Measurements from ENCODE around the gene PGF. TPM values are rescaled to one million over a fixed set of nuclear protein-coding genes. Genes with fewer than 3 reads are reported as not detected.

The PGF gene
- total and polyA plus RNA-seq, 2 of the 13 experiments (the other 11 are each of a cell fraction or from before 2014, with no cell fraction given), result 10.7 to 27.5 TPM

- TF ChIP-seq, protein P1, sequence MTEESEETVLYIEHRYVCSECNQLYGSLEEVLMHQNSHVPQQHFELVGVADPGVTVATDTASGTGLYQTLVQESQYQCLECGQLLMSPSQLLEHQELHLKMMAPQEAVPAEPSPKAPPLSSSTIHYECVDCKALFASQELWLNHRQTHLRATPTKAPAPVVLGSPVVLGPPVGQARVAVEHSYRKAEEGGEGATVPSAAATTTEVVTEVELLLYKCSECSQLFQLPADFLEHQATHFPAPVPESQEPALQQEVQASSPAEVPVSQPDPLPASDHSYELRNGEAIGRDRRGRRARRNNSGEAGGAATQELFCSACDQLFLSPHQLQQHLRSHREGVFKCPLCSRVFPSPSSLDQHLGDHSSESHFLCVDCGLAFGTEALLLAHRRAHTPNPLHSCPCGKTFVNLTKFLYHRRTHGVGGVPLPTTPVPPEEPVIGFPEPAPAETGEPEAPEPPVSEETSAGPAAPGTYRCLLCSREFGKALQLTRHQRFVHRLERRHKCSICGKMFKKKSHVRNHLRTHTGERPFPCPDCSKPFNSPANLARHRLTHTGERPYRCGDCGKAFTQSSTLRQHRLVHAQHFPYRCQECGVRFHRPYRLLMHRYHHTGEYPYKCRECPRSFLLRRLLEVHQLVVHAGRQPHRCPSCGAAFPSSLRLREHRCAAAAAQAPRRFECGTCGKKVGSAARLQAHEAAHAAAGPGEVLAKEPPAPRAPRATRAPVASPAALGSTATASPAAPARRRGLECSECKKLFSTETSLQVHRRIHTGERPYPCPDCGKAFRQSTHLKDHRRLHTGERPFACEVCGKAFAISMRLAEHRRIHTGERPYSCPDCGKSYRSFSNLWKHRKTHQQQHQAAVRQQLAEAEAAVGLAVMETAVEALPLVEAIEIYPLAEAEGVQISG (CRISPR knock-in tag; IDR thresholded peaks at IDR 0.05), result peak; percentile 63
- TF ChIP-seq TCF7L2 (IDR thresholded peaks at IDR 0.05; ENCODE audit: low read depth, low read length), result no peak
- TF ChIP-seq ZSCAN21 (CRISPR knock-in tag; IDR thresholded peaks at IDR 0.05; ENCODE audit: borderline replicate concordance), result 0 out of 2 replicates have a peak, but pooled peaks have one; percentile 2
- TF ChIP-seq YY1 (IDR thresholded peaks at IDR 0.05; ENCODE audit: insufficient read depth, insufficient replicate concordance, low read depth, low read length), result peak; percentile 33
- TF ChIP-seq ZNF572 (CRISPR knock-in tag; IDR thresholded peaks at IDR 0.05), result no peak
- no peak for TF ChIP-seq FOXM1 (CRISPR knock-in tag; IDR thresholded peaks at IDR 0.05)
- TF ChIP-seq, protein P2, sequence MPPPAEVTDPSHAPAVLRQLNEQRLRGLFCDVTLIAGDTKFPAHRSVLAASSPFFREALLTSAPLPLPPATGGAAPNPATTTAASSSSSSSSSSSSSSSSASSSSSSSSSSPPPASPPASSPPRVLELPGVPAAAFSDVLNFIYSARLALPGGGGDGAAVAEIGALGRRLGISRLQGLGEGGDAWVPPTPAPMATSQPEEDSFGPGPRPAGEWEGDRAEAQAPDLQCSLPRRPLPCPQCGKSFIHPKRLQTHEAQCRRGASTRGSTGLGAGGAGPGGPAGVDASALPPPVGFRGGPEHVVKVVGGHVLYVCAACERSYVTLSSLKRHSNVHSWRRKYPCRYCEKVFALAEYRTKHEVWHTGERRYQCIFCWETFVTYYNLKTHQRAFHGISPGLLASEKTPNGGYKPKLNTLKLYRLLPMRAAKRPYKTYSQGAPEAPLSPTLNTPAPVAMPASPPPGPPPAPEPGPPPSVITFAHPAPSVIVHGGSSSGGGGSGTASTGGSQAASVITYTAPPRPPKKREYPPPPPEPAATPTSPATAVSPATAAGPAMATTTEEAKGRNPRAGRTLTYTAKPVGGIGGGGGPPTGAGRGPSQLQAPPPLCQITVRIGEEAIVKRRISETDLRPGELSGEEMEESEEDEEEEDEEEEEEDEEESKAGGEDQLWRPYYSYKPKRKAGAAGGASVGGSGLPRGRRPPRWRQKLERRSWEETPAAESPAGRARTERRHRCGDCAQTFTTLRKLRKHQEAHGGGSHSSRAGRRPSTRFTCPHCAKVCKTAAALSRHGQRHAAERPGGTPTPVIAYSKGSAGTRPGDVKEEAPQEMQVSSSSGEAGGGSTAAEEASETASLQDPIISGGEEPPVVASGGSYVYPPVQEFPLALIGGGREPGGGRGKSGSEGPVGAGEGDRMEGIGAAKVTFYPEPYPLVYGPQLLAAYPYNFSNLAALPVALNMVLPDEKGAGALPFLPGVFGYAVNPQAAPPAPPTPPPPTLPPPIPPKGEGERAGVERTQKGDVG (CRISPR knock-in tag; IDR thresholded peaks at IDR 0.05; ENCODE audit: borderline replicate concordance), result no peak; the same call in 1 of the 2 replicates
- TF ChIP-seq HDAC6 (IDR thresholded peaks at IDR 0.05; ENCODE audit: low read depth, low read length), result no peak
- TF ChIP-seq ZBTB37 (CRISPR knock-in tag; IDR thresholded peaks at IDR 0.05), result 0 out of 2 replicates have a peak, but pooled peaks have one; percentile 30
- TF ChIP-seq AGO1 (IDR thresholded peaks at IDR 0.05; ENCODE audit: low read depth, low read length, poor library complexity, severe bottlenecking), result peak; percentile 77
- no peak for TF ChIP-seq ZNF335 (CRISPR knock-in tag; IDR thresholded peaks at IDR 0.05)
- TF ChIP-seq SKIL (CRISPR knock-in tag; IDR thresholded peaks at IDR 0.05; ENCODE audit: borderline replicate concordance), result peak; percentile 60
- TF ChIP-seq ZNF441 (CRISPR knock-in tag; IDR thresholded peaks at IDR 0.05; ENCODE audit: borderline replicate concordance), result peak; percentile 48; the same call in 1 of the 2 replicates
- peak; percentile 13; the same call in 1 of the 2 replicates for TF ChIP-seq ZMYM3 (CRISPR knock-in tag; IDR thresholded peaks at IDR 0.05)
- TF ChIP-seq ZNF749 (CRISPR knock-in tag; IDR thresholded peaks at IDR 0.05; ENCODE audit: borderline replicate concordance), result no peak; the same call in 1 of the 2 replicates
- no peak for TF ChIP-seq ARNT (IDR thresholded peaks at IDR 0.05)
- peak; percentile 28 for TF ChIP-seq ZNF883 (CRISPR knock-in tag; IDR thresholded peaks at IDR 0.05; ENCODE audit: not compliant biosample characterization)
- peak; percentile 45; the same call in 1 of the 2 replicates for TF ChIP-seq ZMYM4 (CRISPR knock-in tag; IDR thresholded peaks at IDR 0.05)
- TF ChIP-seq ZKSCAN1 (IDR thresholded peaks at IDR 0.05; ENCODE audit: low read length), result no peak
Measured at GRCh38 chr14:74954232-74954946, 1.0 kb downstream of the PGF start (continued).
